GM23338 (cell line): ENCODE measurements around the gene TDP2. TPM values are rescaled to one million over a fixed set of nuclear protein-coding genes. Genes with fewer than 3 reads are reported as not detected.

ENCODE experiments used
- ATAC-seq: fragments of 200-7000 bp; cut with Tn5 transposase; 3 replicates; pipeline ENCODE4 v1.9.1; 2020
- DNase-seq: peaks from one replicate; pipeline ENCODE4 v3.0.0-alpha.2; 2015; ENCODE audit warnings: low spot score
- H2AFZ ChIP-seq: fragments of 200-600 bp; sonication (generic); 2 replicates; pipeline ENCODE4 v1.8.0; 2016; ENCODE audit warnings: antibody characterized with exemption, mild to moderate bottlenecking, moderate library complexity
- H3F3A ChIP-seq: fragments of 200-600 bp; sonication (generic); replicated peaks from 2 replicates; pipeline ENCODE4 v1.8.0; 2017; ENCODE audit warnings: antibody characterized with exemption, mixed run types, low read depth
- H3K27ac ChIP-seq: fragments of 200-600 bp; sonication (generic); 2 replicates; pipeline ENCODE4 v1.6.1; 2016; ENCODE audit warnings: low read depth
- H3K27me3 ChIP-seq: fragments of 200-600 bp; sonication (generic); 2 replicates; pipeline ENCODE4 v1.8.0; 2016; ENCODE audit warnings: mild to moderate bottlenecking, mixed run types, moderate library complexity; ENCODE audit not compliant: insufficient read depth
- H3K36me3 ChIP-seq: fragments of 200-600 bp; sonication (generic); 2 replicates; pipeline ENCODE4 v1.8.0; 2016; ENCODE audit warnings: mild to moderate bottlenecking; ENCODE audit not compliant: insufficient read depth
- H3K4me1 ChIP-seq: fragments of 200-600 bp; sonication (generic); 2 replicates; pipeline ENCODE4 v1.8.0; 2016; ENCODE audit warnings: mild to moderate bottlenecking, moderate library complexity; ENCODE audit not compliant: insufficient read depth
- H3K4me2 ChIP-seq: fragments of 200-600 bp; sonication (generic); 2 replicates; pipeline ENCODE4 v1.7.1; 2017; ENCODE audit warnings: mixed run types
- H3K4me3 ChIP-seq: fragments of 200-600 bp; sonication (generic); 2 replicates; pipeline ENCODE4 v1.6.1; 2016; ENCODE audit warnings: mixed run types
- H3K79me2 ChIP-seq: fragments of 200-600 bp; sonication (generic); replicated peaks from 2 replicates; pipeline ENCODE4 v1.8.0; 2017; ENCODE audit warnings: mild to moderate bottlenecking; ENCODE audit not compliant: insufficient read depth
- H3K9me2 ChIP-seq: fragments of 200-600 bp; sonication (generic); 2 replicates; pipeline ENCODE4 v1.8.0; 2017; ENCODE audit not compliant: insufficient read depth
- H4K20me1 ChIP-seq: fragments of 200-600 bp; sonication (generic); replicated peaks from 2 replicates; pipeline ENCODE4 v1.8.0; 2017; ENCODE audit warnings: mild to moderate bottlenecking; ENCODE audit not compliant: insufficient read depth
- H3K27ac Mint-ChIP-seq: 2 replicates; pipeline ENCODE4 v1.8.0; 2020; ENCODE audit warnings: inconsistent platforms, mild to moderate bottlenecking, moderate library complexity, mixed read lengths
- H3K27me3 Mint-ChIP-seq: 3 replicates; pipeline ENCODE4 v1.8.0; 2022; ENCODE audit warnings: low read depth, mild to moderate bottlenecking, moderate library complexity, mixed read lengths, inconsistent platforms; ENCODE audit not compliant: insufficient read depth, poor library complexity
- H3K36me3 Mint-ChIP-seq: 3 replicates; pipeline ENCODE4 v1.8.0; 2021; ENCODE audit warnings: low read depth, mild to moderate bottlenecking, inconsistent platforms, moderate library complexity, mixed read lengths
- H3K4me1 Mint-ChIP-seq: 3 replicates; pipeline ENCODE4 v1.8.0; 2020; ENCODE audit warnings: mild to moderate bottlenecking, inconsistent platforms, mixed read lengths
- H3K4me3 Mint-ChIP-seq: 3 replicates; pipeline ENCODE4 v1.8.0; 2021; ENCODE audit warnings: moderate library complexity, mild to moderate bottlenecking, inconsistent platforms, mixed read lengths
- H3K9me3 Mint-ChIP-seq: 3 replicates; pipeline ENCODE4 v1.8.0; 2020; ENCODE audit warnings: moderate library complexity, mild to moderate bottlenecking, inconsistent platforms, mixed read lengths
- CREB1 ChIP-seq: fragments of 250-450 bp; sonication (Bioruptor Pico); IDR thresholded peaks from 2 replicates; pipeline ENCODE4 v1.5.0; 2020; ENCODE audit warnings: low read depth, mild to moderate bottlenecking, moderate library complexity
- JUNB ChIP-seq: IDR thresholded peaks from one replicate; pipeline ENCODE4 v1.6.1; 2016; ENCODE audit warnings: antibody characterized with exemption; ENCODE audit not compliant: unreplicated experiment
- polyA plus RNA-seq: library from polyadenylated mRNA; unstranded; fragments of >200 nt; fragmentation: Nextera tagmentation; extraction: Ambion mirVana; gene quantifications from 2 replicates; pipeline ENCODE4 v1.2.1, GENCODE V29; 2016
- total RNA-seq: library from RNA; depleted of rRNA; stranded (reverse); fragments of >200 nt; shearing (Covaris generic); gene quantifications from 2 replicates; pipeline ENCODE4 v1.2.3, GENCODE V29; 2014
- TF ChIP-seq, protein P1 (sequence below): IDR thresholded peaks from one replicate; pipeline ENCODE4 v1.6.1; 2018; ENCODE audit warnings: antibody characterized with exemption; ENCODE audit not compliant: unreplicated experiment
- TF ChIP-seq, protein P2 (sequence below): fragments of 250-450 bp; sonication (Bioruptor Pico); IDR thresholded peaks from 2 replicates; pipeline ENCODE4 v1.5.0; 2020; ENCODE audit warnings: mild to moderate bottlenecking, moderate library complexity

Gene TDP2
- total and polyA plus RNA-seq, 2 experiments from 2014 or later = 46.8 to 47.8 TPM

DNA sequence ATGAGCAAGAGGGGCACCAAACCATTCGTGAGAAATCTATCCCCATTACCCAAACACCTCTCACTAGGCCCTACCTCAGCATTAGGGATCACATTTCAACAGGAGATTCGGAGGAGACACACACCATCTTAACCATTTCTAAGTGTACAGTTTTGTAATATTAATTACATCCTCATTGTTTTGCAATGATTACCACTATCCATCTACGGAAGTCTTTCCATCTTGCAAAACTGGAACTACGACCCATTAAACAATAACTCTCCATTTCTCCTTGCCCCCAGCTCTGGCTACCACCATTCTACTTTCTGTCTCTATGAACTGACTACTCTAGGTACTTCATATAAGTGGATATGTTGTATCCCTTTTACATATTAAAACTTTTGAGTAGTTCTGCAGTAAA lies 20.2 kb upstream of the TDP2 start:
- peaks cover 37% of the 10 kb centered on the region for H3K4me1 Mint-ChIP-seq
- H3K4me3 Mint-ChIP-seq = no peak overlapping the region
- Histone ChIP-seq H3K27ac (no peak overlapping the region), H2AFZ (no peak overlapping the region), H3K27me3 (no peaks in the 10 kb centered on the region), H4K20me1 (no peaks in the 10 kb centered on the region; the same call in 1 of the 2 replicates), H3K9me2 (no peaks in the 10 kb centered on the region), H3K36me3 (no peaks in the 10 kb centered on the region; the same call in 1 of the 2 replicates), H3K79me2 (peaks cover 16% of the 10 kb centered on the region), H3F3A (peaks cover 8% of the 10 kb centered on the region; the same call in 1 of the 2 replicates), H3K4me3 (no peak overlapping the region), H3K4me1 (peaks cover 17% of the 10 kb centered on the region), H3K4me2 (no peak overlapping the region)
- H3K9me3 Mint-ChIP-seq = no peaks in the 10 kb centered on the region
- H3K36me3 Mint-ChIP-seq = peaks cover 24% of the 10 kb centered on the region
- peaks cover 5% of the 10 kb centered on the region for H3K27me3 Mint-ChIP-seq
- no peak for ATAC-seq
- H3K27ac Mint-ChIP-seq = 0 out of 2 replicates have a peak overlapping the region, but pooled peaks have one; percentile 85
- DNase-seq = no peak
- TF ChIP-seq, protein P1, sequence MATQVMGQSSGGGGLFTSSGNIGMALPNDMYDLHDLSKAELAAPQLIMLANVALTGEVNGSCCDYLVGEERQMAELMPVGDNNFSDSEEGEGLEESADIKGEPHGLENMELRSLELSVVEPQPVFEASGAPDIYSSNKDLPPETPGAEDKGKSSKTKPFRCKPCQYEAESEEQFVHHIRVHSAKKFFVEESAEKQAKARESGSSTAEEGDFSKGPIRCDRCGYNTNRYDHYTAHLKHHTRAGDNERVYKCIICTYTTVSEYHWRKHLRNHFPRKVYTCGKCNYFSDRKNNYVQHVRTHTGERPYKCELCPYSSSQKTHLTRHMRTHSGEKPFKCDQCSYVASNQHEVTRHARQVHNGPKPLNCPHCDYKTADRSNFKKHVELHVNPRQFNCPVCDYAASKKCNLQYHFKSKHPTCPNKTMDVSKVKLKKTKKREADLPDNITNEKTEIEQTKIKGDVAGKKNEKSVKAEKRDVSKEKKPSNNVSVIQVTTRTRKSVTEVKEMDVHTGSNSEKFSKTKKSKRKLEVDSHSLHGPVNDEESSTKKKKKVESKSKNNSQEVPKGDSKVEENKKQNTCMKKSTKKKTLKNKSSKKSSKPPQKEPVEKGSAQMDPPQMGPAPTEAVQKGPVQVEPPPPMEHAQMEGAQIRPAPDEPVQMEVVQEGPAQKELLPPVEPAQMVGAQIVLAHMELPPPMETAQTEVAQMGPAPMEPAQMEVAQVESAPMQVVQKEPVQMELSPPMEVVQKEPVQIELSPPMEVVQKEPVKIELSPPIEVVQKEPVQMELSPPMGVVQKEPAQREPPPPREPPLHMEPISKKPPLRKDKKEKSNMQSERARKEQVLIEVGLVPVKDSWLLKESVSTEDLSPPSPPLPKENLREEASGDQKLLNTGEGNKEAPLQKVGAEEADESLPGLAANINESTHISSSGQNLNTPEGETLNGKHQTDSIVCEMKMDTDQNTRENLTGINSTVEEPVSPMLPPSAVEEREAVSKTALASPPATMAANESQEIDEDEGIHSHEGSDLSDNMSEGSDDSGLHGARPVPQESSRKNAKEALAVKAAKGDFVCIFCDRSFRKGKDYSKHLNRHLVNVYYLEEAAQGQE = no peak
- TF ChIP-seq JUNB (no peak), CREB1 (no peak)
- TF ChIP-seq, protein P2, sequence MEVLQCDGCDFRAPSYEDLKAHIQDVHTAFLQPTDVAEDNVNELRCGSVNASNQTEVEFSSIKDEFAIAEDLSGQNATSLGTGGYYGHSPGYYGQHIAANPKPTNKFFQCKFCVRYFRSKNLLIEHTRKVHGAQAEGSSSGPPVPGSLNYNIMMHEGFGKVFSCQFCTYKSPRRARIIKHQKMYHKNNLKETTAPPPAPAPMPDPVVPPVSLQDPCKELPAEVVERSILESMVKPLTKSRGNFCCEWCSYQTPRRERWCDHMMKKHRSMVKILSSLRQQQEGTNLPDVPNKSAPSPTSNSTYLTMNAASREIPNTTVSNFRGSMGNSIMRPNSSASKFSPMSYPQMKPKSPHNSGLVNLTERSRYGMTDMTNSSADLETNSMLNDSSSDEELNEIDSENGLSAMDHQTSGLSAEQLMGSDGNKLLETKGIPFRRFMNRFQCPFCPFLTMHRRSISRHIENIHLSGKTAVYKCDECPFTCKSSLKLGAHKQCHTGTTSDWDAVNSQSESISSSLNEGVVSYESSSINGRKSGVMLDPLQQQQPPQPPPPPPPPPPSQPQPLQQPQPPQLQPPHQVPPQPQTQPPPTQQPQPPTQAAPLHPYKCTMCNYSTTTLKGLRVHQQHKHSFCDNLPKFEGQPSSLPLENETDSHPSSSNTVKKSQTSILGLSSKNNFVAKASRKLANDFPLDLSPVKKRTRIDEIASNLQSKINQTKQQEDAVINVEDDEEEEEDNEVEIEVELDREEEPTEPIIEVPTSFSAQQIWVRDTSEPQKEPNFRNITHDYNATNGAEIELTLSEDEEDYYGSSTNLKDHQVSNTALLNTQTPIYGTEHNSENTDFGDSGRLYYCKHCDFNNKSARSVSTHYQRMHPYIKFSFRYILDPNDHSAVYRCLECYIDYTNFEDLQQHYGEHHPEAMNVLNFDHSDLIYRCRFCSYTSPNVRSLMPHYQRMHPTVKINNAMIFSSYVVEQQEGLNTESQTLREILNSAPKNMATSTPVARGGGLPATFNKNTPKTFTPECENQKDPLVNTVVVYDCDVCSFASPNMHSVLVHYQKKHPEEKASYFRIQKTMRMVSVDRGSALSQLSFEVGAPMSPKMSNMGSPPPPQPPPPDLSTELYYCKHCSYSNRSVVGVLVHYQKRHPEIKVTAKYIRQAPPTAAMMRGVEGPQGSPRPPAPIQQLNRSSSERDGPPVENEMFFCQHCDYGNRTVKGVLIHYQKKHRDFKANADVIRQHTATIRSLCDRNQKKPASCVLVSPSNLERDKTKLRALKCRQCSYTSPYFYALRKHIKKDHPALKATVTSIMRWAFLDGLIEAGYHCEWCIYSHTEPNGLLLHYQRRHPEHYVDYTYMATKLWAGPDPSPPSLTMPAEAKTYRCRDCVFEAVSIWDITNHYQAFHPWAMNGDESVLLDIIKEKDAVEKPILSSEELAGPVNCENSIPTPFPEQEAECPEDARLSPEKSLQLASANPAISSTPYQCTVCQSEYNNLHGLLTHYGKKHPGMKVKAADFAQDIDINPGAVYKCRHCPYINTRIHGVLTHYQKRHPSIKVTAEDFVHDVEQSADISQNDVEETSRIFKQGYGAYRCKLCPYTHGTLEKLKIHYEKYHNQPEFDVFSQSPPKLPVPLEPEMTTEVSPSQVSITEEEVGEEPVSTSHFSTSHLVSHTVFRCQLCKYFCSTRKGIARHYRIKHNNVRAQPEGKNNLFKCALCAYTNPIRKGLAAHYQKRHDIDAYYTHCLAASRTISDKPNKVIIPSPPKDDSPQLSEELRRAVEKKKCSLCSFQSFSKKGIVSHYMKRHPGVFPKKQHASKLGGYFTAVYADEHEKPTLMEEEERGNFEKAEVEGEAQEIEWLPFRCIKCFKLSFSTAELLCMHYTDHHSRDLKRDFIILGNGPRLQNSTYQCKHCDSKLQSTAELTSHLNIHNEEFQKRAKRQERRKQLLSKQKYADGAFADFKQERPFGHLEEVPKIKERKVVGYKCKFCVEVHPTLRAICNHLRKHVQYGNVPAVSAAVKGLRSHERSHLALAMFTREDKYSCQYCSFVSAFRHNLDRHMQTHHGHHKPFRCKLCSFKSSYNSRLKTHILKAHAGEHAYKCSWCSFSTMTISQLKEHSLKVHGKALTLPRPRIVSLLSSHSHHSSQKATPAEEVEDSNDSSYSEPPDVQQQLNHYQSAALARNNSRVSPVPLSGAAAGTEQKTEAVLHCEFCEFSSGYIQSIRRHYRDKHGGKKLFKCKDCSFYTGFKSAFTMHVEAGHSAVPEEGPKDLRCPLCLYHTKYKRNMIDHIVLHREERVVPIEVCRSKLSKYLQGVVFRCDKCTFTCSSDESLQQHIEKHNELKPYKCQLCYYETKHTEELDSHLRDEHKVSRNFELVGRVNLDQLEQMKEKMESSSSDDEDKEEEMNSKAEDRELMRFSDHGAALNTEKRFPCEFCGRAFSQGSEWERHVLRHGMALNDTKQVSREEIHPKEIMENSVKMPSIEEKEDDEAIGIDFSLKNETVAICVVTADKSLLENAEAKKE = no peak
